HG03095 (cell line): Measurements from ENCODE around the gene S100A7.
"Not testable (repeated sequence)": the region's sequence is repeated elsewhere in the genome, so short reads cannot be mapped to it uniquely, and the experiment has no call there.

Experiments
- ATAC-seq: cut with Tn5 transposase; IDR thresholded peaks from one replicate; pipeline ENCODE4 v1.9.1; 2021; ENCODE audit warnings: moderate library complexity; ENCODE audit not compliant: unreplicated experiment

The S100A7 gene

GRCh38 chr1:153431928-153432327, 28.5 kb downstream of the S100A7 start:
- no peak for ATAC-seq

- ATAC-seq = no peak
Observed at GRCh38 chr1:153431427-153431826, 29.0 kb downstream of the S100A7 start.

- ATAC-seq = no peak
Observed at GRCh38 chr1:153431002-153431401, 29.4 kb downstream of the S100A7 start.

GRCh38 chr1:153430561-153430960, 29.9 kb downstream of the S100A7 start:
- no peak for ATAC-seq

- no peak for ATAC-seq
Observed at GRCh38 chr1:153430166-153430553, 30.3 kb downstream of the S100A7 start.

- ATAC-seq = no peak
Observed at GRCh38 chr1:153429266-153430165, 30.9 kb downstream of the S100A7 start.

GRCh38 chr1:153428791-153429190, 31.7 kb downstream of the S100A7 start:
- ATAC-seq = no peak

GRCh38 chr1:153428073-153428638, 32.3 kb downstream of the S100A7 start:
- ATAC-seq = no peak

GRCh38 chr1:153426809-153427208, 33.6 kb downstream of the S100A7 start:
- no peak for ATAC-seq

- ATAC-seq = no peak
Observed at GRCh38 chr1:153422450-153423068, 37.9 kb downstream of the S100A7 start.

GRCh38 chr1:153420306-153420705, 40.1 kb downstream of the S100A7 start:
- no peak for ATAC-seq

GRCh38 chr1:153419436-153419793, 41.0 kb downstream of the S100A7 start:
- ATAC-seq = not testable (repeated sequence)

- not testable (repeated sequence) for ATAC-seq
Observed at GRCh38 chr1:153418758-153419435, 41.6 kb downstream of the S100A7 start.

GRCh38 chr1:153417136-153417888, 43.1 kb downstream of the S100A7 start:
- ATAC-seq = no peak

GRCh38 chr1:153415850-153416570, 44.4 kb downstream of the S100A7 start, which contains the start of gene S100A7A:
Gene S100A7A, plus strand, starts transcription at chr1:153416520. Its CDS starts 1,563 bp downstream, at chr1:153418083.
- ATAC-seq = no peak

GRCh38 chr1:153413961-153414360, 46.5 kb downstream of the S100A7 start:
- ATAC-seq = not testable (repeated sequence)
